MCF 10A (cell line): ENCODE results near the gene ARL8B. TPM values are rescaled to one million over a fixed set of nuclear protein-coding genes. Genes with fewer than 3 reads are reported as not detected.

Experiments used
- BruUV-seq: library from RNA; stranded (reverse); fragments of 400-500 nt; replicated peaks from 2 replicates; lab custom pipeline; 2021; lab: Mats Ljungman, UMichigan
- CTCF ChIA-PET: fragments of 300-600 bp; sonication (Branson Sonifier 250); formaldehyde crosslinking; extraction: SDS; loops from one replicate; lab custom pipeline; 2021; ENCODE audit warnings: antibody characterized with exemption, inconsistent platforms; lab: Yijun Ruan, JAX
- POLR2A ChIA-PET: fragments of 300-600, 350-650 bp; sonication (Branson Sonifier 250); formaldehyde crosslinking; extraction: SDS; loops from one replicate; lab custom pipeline; 2020; ENCODE audit warnings: antibody characterized with exemption, inconsistent platforms; lab: Yijun Ruan, JAX
- DNase-seq: peaks from one replicate; pipeline ENCODE4 v3.0.0-alpha.2; 2018; ENCODE audit not compliant: unreplicated experiment
- H3K27ac Mint-ChIP-seq: one replicate; pipeline ENCODE4 v1.8.0; 2022; ENCODE audit warnings: mild to moderate bottlenecking, low read depth, mixed read lengths; ENCODE audit not compliant: unreplicated experiment
- H3K27me3 Mint-ChIP-seq: one replicate; pipeline ENCODE4 v1.8.0; 2022; ENCODE audit warnings: mixed read lengths; ENCODE audit not compliant: insufficient read depth, unreplicated experiment
- H3K36me3 Mint-ChIP-seq: one replicate; pipeline ENCODE4 v1.8.0; 2022; ENCODE audit warnings: mild to moderate bottlenecking, moderate library complexity, mixed read lengths; ENCODE audit not compliant: insufficient read depth, unreplicated experiment
- H3K4me1 Mint-ChIP-seq: one replicate; pipeline ENCODE4 v1.8.0; 2022; ENCODE audit warnings: mixed read lengths; ENCODE audit not compliant: insufficient read depth, unreplicated experiment
- H3K4me3 Mint-ChIP-seq: one replicate; pipeline ENCODE4 v1.8.0; 2022; ENCODE audit warnings: mild to moderate bottlenecking, moderate library complexity, mixed read lengths; ENCODE audit not compliant: unreplicated experiment
- H3K9me3 Mint-ChIP-seq: one replicate; pipeline ENCODE4 v1.8.0; 2022; ENCODE audit warnings: mixed read lengths; ENCODE audit not compliant: unreplicated experiment
- intact Hi-C: fragments of 100-400 bp; cut with micrococcal nuclease; formaldehyde crosslinking; loops from 2 replicates; pipeline ENCODE4 v1.14.1; 2022
- total RNA-seq: library from RNA; stranded (reverse); gene quantifications from 2 replicates; pipeline ENCODE4 v1.2.3, GENCODE V29; 2022
- TF ChIP-seq, protein P1 (sequence below): fragments of 200-600 bp; IDR thresholded peaks from one replicate; pipeline ENCODE4 v1.8.0; 2022; ENCODE audit warnings: antibody characterized with exemption, mild to moderate bottlenecking; ENCODE audit not compliant: unreplicated experiment

Gene ARL8B
- total RNA-seq, 1 experiment from 2014 or later: 53.6 TPM

GRCh38 chr3:5192571-5193365 is 70.7 kb downstream of the ARL8B start:
- H3K4me1 Mint-ChIP-seq: peaks cover 60% of the 10 kb centered on the region
- no peaks in the 10 kb centered on the region for H3K27me3 Mint-ChIP-seq
- ChIA-PET POLR2A (interaction anchor here (0.6 to 8.1 kb wide), 10 partner anchors 7 to 481 kb away, joined by 3 to 190 read pairs (median 3); partner anchors contain the start of genes ARL8B and EDEM1), CTCF (interaction anchor here (0.5 to 7.9 kb wide), 6 partner anchors 55 to 481 kb away, joined by 3 to 80 read pairs (median 4); partner anchors contain the start of gene ARL8B)
- peak overlapping the region; percentile 29 for H3K4me3 Mint-ChIP-seq
- peak overlapping the region; percentile 85 for H3K27ac Mint-ChIP-seq
- H3K36me3 Mint-ChIP-seq: peaks cover 41% of the 10 kb centered on the region
- peak; percentile 34 for DNase-seq
- BruUV-seq: no TSS peak
- intact Hi-C loops: no loop called here
- TF ChIP-seq, protein P1, sequence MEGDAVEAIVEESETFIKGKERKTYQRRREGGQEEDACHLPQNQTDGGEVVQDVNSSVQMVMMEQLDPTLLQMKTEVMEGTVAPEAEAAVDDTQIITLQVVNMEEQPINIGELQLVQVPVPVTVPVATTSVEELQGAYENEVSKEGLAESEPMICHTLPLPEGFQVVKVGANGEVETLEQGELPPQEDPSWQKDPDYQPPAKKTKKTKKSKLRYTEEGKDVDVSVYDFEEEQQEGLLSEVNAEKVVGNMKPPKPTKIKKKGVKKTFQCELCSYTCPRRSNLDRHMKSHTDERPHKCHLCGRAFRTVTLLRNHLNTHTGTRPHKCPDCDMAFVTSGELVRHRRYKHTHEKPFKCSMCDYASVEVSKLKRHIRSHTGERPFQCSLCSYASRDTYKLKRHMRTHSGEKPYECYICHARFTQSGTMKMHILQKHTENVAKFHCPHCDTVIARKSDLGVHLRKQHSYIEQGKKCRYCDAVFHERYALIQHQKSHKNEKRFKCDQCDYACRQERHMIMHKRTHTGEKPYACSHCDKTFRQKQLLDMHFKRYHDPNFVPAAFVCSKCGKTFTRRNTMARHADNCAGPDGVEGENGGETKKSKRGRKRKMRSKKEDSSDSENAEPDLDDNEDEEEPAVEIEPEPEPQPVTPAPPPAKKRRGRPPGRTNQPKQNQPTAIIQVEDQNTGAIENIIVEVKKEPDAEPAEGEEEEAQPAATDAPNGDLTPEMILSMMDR: no peak
- H3K9me3 Mint-ChIP-seq: no peaks in the 10 kb centered on the region

- H3K27me3 Mint-ChIP-seq: no peaks in the 10 kb centered on the region
- peaks cover 52% of the 10 kb centered on the region for H3K36me3 Mint-ChIP-seq
- POLR2A ChIA-PET: interaction anchor here (0.5 to 8.1 kb wide), 12 partner anchors 8 to 1874 kb away, joined by 3 to 190 read pairs (median 3); partner anchors contain the start of genes ARL8B, BHLHE40, EDEM1 and ITPR1
- intact Hi-C loops: no loop called here
- no peak overlapping the region for H3K4me3 Mint-ChIP-seq
- H3K4me1 Mint-ChIP-seq: peaks cover 73% of the 10 kb centered on the region
- no TSS peak for BruUV-seq
- CTCF ChIA-PET: interaction anchor here (1.2 to 7.9 kb wide), 3 partner anchors 10 to 543 kb away, joined by 4 to 80 read pairs (median 5); partner anchors contain the start of gene ARL8B
- peak overlapping the region; percentile 95 for H3K27ac Mint-ChIP-seq
- DNase-seq: no peak
- H3K9me3 Mint-ChIP-seq: no peaks in the 10 kb centered on the region
- TF ChIP-seq, protein P1: no peak
Measured at GRCh38 chr3:5194341-5194740, 72.2 kb downstream of the ARL8B start.

- no peaks in the 10 kb centered on the region for H3K27me3 Mint-ChIP-seq
- H3K27ac Mint-ChIP-seq: peak overlapping the region; percentile 95
- H3K9me3 Mint-ChIP-seq: no peaks in the 10 kb centered on the region
- intact Hi-C loops: no loop called here
- peak; percentile 91 for DNase-seq
- ChIA-PET POLR2A (interaction anchor here (0.6 to 8.1 kb wide), 13 partner anchors 9 to 216 kb away, joined by 3 to 190 read pairs (median 3); partner anchors contain the start of genes ARL8B, BHLHE40 and EDEM1), CTCF (interaction anchor here (0.7 to 7.9 kb wide), 7 partner anchors 9 to 1512 kb away, joined by 3 to 80 read pairs (median 4); partner anchors contain the start of gene ARL8B)
- peaks cover 73% of the 10 kb centered on the region for H3K4me1 Mint-ChIP-seq
- TF ChIP-seq, protein P1: no peak
- H3K36me3 Mint-ChIP-seq: peaks cover 55% of the 10 kb centered on the region
- BruUV-seq: TSS peak; percentile 16
- peak overlapping the region; percentile 52 for H3K4me3 Mint-ChIP-seq
Measured at GRCh38 chr3:5194801-5195509, 72.9 kb downstream of the ARL8B start.
